ENCODE results near the gene BTAF1.

Gene BTAF1

GRCh38 chr10:91987397-91988037, 63.9 kb downstream of the BTAF1 start:
- Histone ChIP-seq H3K36me3 (ENCODE audit: control insufficient read depth, low read length) (peaks cover 81% of the 10 kb centered on the region), H3K27ac (ENCODE audit: low read depth, low read length) (no peak overlapping the region), H4K20me1 (ENCODE audit: control insufficient read depth, insufficient read depth, low read depth, low read length) (no peaks in the 10 kb centered on the region; the same call in 1 of the 2 replicates), H3K9me2 (replicated peaks; ENCODE audit: control insufficient read depth, low read length) (no peaks in the 10 kb centered on the region), H3F3A (ENCODE audit: control insufficient read depth, insufficient read depth) (no peaks in the 10 kb centered on the region), H3K9me3 (ENCODE audit: control insufficient read depth, insufficient read depth, low read length) (no peaks in the 10 kb centered on the region), H3K79me2 (ENCODE audit: control insufficient read depth, low read length) (no peaks in the 10 kb centered on the region), H3K4me2 (ENCODE audit: low read length) (no peak overlapping the region), H3K27me3 (ENCODE audit: control insufficient read depth, low read length) (no peaks in the 10 kb centered on the region), H3K4me3 (ENCODE audit: low read length) (no peak overlapping the region), H3K4me1 (ENCODE audit: control insufficient read depth, low read length) (no peaks in the 10 kb centered on the region)
- TF ChIP-seq EZH2phosphoT487 (IDR thresholded peaks at IDR 0.05; ENCODE audit: borderline replicate concordance, low read length): no peak
- TF ChIP-seq, protein P1, sequence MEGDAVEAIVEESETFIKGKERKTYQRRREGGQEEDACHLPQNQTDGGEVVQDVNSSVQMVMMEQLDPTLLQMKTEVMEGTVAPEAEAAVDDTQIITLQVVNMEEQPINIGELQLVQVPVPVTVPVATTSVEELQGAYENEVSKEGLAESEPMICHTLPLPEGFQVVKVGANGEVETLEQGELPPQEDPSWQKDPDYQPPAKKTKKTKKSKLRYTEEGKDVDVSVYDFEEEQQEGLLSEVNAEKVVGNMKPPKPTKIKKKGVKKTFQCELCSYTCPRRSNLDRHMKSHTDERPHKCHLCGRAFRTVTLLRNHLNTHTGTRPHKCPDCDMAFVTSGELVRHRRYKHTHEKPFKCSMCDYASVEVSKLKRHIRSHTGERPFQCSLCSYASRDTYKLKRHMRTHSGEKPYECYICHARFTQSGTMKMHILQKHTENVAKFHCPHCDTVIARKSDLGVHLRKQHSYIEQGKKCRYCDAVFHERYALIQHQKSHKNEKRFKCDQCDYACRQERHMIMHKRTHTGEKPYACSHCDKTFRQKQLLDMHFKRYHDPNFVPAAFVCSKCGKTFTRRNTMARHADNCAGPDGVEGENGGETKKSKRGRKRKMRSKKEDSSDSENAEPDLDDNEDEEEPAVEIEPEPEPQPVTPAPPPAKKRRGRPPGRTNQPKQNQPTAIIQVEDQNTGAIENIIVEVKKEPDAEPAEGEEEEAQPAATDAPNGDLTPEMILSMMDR (IDR thresholded peaks at IDR 0.05; ENCODE audit: low read depth, low read length, poor library complexity, severe bottlenecking): no peak

- Histone ChIP-seq H3K27me3 (ENCODE audit: control insufficient read depth, low read length) (no peaks in the 10 kb centered on the region), H3K4me1 (ENCODE audit: control insufficient read depth, low read length) (no peaks in the 10 kb centered on the region), H3K79me2 (ENCODE audit: control insufficient read depth, low read length) (no peaks in the 10 kb centered on the region), H3K9me2 (replicated peaks; ENCODE audit: control insufficient read depth, low read length) (no peaks in the 10 kb centered on the region), H3F3A (ENCODE audit: control insufficient read depth, insufficient read depth) (no peaks in the 10 kb centered on the region), H3K4me2 (ENCODE audit: low read length) (no peak overlapping the region), H3K36me3 (ENCODE audit: control insufficient read depth, low read length) (peaks cover 76% of the 10 kb centered on the region), H3K27ac (ENCODE audit: low read depth, low read length) (no peak overlapping the region), H4K20me1 (ENCODE audit: control insufficient read depth, insufficient read depth, low read depth, low read length) (no peaks in the 10 kb centered on the region), H3K9me3 (ENCODE audit: control insufficient read depth, insufficient read depth, low read length) (no peaks in the 10 kb centered on the region), H3K4me3 (ENCODE audit: low read length) (no peak overlapping the region)
- TF ChIP-seq EZH2phosphoT487 (IDR thresholded peaks at IDR 0.05; ENCODE audit: borderline replicate concordance, low read length): no peak
- TF ChIP-seq, protein P1 (IDR thresholded peaks at IDR 0.05; ENCODE audit: low read depth, low read length, poor library complexity, severe bottlenecking): no peak
These were observed 68.5 kb downstream of the BTAF1 start for GRCh38 chr10:91992031-91992430.

GRCh38 chr10:91996266-91996665, 72.7 kb downstream of the BTAF1 start:
- Histone ChIP-seq H3K4me2 (ENCODE audit: low read length) (no peak overlapping the region), H3K27ac (ENCODE audit: low read depth, low read length) (no peak overlapping the region), H3K4me1 (ENCODE audit: control insufficient read depth, low read length) (no peaks in the 10 kb centered on the region), H3K27me3 (ENCODE audit: control insufficient read depth, low read length) (no peaks in the 10 kb centered on the region), H3K4me3 (ENCODE audit: low read length) (no peak overlapping the region), H3K36me3 (ENCODE audit: control insufficient read depth, low read length) (peaks cover 85% of the 10 kb centered on the region), H4K20me1 (ENCODE audit: control insufficient read depth, insufficient read depth, low read depth, low read length) (no peaks in the 10 kb centered on the region), H3K9me3 (ENCODE audit: control insufficient read depth, insufficient read depth, low read length) (no peaks in the 10 kb centered on the region), H3K9me2 (replicated peaks; ENCODE audit: control insufficient read depth, low read length) (no peaks in the 10 kb centered on the region), H3F3A (ENCODE audit: control insufficient read depth, insufficient read depth) (no peaks in the 10 kb centered on the region), H3K79me2 (ENCODE audit: control insufficient read depth, low read length) (no peaks in the 10 kb centered on the region)
- TF ChIP-seq, protein P1 (IDR thresholded peaks at IDR 0.05; ENCODE audit: low read depth, low read length, poor library complexity, severe bottlenecking): no peak
- TF ChIP-seq EZH2phosphoT487 (IDR thresholded peaks at IDR 0.05; ENCODE audit: borderline replicate concordance, low read length): no peak

All from DOHH2 (cell line).